Inflammatory macrophage treated with lipopolysaccharide for 4 hours (primary cell): ENCODE data around the gene ZBTB16.

Experiments
- DNase-seq: peaks from one replicate; pipeline ENCODE4 v3.0.0-alpha.2; 2020

ZBTB16 gene

DNA sequence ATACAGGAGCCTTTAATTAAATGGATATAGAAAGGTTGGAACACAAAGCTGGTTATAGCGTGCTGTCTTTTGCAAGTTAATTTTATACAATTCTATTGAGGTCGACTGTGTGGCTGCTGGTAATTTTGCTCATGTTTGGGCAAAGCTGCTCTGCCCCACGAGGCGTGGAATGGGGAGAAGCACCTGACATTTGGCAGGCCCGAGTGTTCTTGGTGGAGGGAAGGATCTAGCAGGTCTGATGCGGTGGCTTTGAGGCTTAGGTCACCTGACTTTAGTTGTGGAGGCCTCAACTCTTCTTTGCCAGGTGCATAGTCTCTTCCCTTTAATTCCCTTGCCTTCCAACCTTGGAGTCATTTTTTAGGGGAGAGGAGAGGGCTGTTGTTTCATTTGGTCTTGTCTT, 97.3 kb downstream of the ZBTB16 start:
- DNase-seq, result no peak

DNA sequence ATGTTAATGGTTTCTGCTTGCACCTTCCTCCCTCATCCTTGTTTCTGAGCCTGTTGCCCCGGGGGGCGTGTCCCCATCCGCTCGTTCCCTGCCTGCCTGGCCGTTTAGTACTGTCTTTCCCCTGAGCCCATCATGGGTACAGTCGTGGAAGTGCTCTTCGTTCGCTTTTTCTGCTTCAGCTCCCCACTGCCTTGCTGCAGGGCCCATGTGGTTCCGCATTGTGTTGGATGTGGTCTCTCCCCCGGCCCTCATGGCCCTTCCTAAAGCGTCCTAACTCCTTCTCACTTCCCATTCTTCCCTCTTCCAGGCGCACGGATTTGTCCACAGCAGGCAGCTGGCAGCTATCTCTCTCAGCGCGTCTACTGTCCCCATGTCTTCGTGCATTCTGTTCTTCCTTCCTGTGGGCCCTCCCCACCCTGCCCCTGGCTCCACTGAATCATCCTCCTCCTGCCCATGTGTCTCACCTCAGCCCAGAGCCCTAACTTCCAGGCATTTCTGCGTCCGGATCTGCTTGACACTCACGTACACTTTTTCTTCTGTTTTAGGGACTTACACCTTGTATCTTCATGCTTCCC, 98.1 kb downstream of the ZBTB16 start:
- no peak for DNase-seq

DNA sequence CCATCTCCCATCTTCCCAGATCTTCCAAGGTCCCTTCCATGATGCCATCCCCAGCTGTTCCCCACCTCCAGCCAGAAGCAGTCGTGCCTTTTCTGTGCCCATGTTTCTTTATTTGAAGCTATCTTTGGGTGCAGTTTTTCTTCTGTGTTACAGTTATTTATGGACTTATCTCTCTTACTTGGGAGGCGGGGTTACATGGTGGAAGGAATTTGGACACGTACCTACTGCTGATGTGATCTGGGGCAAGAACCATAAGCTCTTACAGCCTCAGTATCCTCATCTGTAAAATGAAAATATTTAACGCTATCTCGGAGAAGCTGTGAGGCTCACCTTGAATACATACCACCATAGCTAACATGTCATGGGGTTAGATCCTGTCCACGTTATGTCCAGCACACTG, 98.9 kb downstream of the ZBTB16 start:
- no peak for DNase-seq

DNA sequence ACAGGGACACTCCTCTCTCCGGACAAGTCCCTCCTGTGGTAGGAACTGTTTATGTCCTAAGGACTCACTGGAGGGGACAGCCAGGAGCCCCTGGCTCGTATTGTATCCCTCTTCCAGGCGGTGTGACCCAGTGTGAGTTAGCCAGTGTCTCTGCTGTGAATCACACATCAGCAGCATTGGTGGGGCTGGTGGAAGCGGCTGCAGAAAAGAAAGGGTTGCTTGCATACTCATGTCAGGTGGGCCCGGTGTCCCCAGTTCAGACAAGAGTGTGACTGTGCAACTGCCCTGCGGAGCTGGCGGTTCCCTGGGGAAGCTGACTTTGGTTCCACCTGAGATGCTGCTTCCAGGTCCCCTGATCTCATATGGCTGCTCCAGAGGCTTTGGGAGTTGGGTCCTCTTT, 99.4 kb downstream of the ZBTB16 start:
- no peak for DNase-seq

DNA sequence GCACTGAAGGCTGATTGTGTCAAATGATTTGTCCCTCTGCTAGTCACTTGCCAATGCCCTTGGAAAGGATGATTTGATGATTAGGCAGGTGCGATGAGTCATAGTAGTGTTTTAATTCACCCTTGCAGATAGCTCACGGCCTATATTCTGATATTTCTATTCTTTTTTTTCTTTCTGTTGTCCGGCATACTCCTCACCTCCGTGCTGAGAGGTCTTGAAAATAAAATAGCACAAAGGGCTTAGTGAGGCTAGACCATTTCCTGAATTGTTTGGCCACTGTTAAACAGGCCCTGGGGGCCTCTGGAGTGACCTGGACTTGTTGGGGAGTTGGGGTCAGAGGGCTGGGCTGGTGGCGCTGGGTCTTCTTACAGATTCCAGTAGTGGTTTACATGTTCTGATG, 99.8 kb downstream of the ZBTB16 start:
- DNase-seq, result no peak

DNA sequence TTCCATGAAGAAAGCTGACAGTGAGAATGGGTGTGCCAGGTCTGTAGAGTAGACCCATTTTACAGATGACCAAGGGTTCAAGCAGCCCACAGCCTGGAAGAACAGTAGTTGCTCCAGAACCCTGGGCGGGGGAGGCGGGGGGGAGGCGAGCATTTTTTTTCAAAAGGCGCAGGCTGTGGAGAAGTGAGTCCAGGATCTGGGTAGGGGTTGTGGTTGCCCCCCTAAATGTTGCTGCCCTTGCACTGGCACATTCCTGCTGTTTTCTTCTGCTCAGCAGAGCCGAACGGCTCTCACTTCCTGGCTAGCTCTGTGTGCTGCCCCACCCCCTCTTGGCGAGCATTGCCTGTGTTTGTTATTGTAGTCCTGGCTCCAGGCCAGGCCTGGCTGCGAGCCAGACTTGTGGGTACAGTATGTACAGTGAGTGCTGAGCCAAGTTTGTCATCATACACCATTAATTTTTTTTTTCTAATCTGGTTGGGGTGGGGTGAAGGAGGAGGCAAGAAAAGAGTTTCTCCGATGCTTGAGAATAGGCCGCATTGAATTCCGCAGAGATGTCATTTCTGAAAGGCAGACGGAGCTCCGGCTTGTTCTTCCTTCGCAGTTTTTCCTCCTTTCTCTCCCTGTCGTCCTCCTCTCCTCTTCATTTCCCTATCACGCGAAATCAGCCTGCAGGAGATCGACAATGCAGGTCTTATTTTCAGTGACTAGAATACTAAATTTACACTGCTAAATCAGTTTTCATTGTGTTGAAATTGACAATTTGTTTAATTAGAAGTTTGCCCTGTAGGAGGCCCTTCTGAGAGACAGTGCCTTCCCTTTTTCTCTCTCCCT, 100.5 kb downstream of the ZBTB16 start:
- peak; percentile 84 for DNase-seq

DNA sequence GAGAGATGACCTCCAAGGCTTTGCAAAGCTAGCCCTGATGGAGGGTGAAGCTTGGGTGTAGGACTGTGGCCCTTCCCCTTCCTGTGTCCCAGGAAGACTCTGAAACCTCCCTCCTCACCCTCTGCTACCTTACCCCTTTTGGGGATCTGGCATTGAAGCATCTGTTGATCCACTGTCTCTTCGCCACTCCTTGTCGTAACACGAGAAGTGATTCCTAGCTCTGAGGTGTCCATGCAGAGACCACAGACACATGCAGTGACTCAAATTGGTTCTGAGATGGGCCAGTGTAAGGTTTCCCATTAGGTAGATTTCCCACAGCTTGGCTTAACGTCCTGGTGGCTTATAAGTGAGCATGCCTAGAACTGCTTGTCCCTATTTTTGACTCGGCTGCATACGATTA, 101.4 kb downstream of the ZBTB16 start:
- no peak for DNase-seq

DNA sequence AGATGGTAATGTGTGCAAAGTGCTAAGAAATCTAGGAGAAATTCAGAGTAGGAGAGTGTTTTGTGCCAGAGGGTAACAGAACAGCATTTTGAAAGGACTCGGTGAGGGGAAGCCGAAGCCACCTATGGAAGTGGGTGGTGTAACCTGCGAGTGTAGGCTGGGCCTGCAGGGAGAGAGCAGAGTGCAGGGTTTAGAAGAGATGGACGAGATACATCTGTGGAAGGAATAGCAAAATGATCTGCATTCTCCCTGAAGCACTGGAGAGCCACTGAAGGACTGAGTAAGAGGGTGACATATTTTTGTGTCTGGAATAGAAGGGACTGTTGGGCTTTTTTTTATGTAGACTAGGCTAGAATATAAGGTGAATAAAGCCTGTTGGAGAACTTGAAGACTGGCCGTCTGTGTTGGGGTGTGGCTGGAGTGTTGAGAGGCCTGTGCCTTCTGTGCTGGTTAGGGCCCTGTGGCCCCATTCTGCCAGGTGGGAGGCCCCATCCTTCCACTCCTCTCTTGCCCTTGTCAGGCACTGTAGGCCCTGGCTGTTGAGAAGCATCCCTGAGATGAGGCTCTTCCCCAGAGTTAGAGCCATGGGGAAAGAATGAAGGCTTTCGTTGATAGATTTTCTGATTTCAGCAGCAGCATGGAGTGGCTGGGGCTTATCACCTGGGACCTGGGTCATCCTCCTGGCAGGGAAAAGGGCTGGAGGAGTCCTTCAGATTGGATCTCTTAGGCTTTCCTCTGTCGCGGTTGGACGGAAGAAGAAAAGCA, 102.2 kb downstream of the ZBTB16 start:
- DNase-seq, result no peak

DNA sequence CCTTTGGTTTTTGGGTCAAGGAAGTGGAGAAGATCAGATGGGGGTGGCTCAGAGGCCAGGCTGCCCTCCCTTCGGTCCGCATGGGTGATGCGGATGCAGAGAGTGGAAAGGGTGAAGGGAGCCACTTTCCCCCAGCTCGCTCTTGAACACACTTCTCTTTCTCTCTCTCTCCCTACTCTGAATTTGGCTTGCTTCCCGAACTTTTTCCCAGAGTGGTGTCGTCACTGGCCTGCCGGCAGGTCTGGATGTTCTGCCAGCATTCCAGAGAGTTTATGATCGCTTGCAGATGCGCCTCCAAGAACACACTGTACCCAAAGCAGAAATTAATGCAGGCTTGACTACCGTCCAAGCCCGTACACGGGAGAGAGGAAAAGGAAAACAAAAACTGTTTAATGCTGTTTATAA, 103.2 kb downstream of the ZBTB16 start:
- no peak for DNase-seq

DNA sequence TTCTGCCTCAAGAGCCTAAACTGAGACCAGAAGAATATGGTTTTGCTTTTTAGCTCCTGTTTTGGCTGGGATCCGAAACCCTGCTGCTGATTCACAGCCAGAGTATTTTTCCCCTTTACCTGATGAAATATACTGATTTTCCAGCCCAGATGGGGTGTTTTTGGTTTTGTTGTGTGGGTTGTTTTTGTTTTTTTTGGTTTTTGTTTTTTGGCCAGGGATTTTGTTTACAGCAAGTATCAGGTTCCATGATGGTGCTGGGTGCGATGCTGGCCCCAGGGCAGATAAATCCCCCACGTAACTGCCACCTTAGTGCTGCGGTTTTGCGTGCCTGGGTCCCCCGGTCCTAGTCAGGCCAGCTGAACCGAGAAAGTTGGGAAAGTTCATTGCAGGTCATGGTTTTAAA, 103.7 kb downstream of the ZBTB16 start:
- no peak for DNase-seq

DNA sequence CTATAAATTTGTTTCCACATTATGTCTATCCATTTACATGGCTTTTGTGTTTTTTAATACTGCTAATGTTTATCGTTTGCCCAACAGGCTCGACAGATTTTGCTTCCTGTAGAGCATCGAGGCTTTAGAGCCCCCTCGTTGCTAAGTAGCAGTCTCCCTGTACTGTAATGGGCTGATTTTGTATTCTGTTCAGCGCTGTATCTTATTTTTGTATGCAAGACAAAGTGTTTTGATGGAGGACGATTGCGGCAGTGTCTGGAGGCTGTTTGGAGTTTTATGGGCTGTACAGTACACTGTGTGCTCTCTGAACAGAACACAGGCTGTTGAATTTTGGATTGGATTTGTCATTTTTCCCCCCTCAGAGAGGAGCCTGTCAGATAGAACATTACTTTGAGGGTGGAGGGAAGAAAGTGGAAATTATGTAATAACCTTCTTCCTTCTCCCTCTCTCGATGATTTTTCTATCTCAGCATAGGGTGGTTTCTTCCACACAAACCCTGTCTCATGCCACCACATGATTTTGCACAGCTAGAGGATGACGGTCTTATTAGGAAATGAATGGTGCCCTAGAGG, 104.4 kb downstream of the ZBTB16 start:
- peak; percentile 28 for DNase-seq

DNA sequence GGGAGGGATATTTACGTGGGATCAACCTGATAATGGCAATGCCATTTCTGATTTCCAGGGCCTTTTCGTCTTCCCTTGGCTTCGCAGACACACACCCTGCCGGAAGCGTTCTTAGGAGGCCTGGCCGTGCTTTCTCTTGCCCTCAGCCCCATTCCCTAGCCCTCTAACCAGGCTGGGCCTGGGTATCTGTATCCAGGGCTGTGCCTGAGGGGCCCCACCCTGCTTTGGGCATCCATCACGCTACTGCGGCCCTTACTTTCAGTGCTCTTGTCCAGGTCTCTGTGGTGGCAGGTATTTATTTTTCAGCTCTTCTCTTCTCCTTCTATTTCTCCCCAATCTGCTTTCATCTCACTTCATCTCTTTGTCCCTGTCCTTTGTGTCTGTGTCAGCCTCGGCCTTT, 105.0 kb downstream of the ZBTB16 start:
- no peak for DNase-seq

DNA sequence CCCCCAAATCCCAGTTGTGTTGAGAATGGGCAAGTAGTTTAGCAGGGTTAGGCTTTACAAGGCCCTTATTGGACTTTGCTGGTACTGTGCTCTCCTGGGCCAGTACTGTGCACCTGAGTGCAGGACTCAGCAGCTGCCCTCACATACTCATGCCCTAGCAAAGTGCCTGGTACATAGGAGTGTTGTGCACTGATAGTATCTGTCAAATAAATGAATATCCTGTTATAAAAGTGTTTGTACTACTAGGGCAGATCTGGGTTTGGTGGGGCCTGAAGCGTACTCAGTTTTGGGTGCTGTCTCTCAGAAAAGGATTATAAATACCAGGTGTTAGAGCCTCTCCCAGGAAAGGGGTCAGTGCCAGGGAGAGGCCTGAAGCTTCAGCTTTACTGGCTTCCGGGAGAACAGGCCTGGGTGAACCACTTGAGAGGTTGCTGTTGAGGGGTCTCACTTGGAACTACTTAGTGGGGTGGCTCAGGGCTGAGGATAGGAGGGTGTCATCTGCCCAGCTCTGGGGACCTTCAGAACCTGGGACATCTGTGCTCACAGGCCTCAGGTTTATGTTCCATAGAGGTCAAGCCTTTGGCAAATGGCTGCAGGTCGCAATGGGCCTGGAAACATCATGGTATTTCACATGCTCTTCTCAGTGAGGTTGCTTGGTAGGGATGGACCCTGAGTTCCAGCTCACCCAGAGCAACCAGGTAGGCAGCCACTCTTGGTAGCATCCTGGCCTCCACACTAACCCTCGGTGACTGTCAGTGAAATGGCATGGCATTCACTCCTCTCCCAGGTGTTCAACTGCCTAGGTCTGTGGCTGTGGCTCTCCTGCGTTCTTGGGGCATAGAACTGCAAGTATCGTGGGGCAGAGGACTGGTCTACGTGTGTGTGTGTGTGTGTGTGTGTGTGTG, 106.1 kb downstream of the ZBTB16 start:
- DNase-seq, result no peak

DNA sequence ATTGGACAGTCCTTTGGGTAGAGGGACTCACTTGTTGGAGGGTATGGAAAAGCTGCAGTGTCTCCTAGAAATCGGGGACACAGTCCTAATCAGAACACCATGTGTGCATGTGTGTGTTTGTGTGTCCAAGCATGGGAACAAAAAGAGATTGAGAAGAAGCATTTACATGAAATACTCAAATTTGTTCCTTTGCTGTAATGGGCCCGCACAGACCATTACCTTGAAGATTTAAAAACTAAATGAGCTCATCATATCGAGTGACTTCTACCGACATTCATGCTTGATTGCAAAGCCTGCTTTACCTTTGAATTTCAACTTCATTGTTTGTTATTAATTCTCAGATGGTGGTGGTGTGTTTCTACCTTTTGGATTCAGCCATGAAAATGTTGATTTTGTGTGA, 106.9 kb downstream of the ZBTB16 start:
- no peak for DNase-seq

DNA sequence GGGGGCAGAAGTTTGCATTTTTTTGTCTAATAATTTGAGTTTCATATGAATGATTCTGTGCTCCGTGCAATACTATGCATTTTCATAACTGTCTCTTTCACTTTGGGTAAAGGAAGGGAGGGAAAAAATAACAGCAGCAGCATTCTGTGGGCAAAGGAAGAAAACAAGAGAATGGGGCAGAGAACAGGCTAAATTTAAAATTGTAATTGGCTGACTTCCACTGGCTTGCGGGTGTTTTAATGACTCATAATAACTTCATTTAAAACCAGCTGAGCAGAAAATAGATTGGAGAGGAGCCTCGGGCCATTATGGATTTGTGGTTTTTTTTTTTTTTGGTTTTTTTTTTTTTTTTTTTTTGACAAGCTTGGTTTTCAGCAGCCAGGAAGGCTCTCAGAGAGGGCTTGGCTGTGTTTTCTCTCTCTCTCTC, 107.4 kb downstream of the ZBTB16 start:
- no peak for DNase-seq

DNA sequence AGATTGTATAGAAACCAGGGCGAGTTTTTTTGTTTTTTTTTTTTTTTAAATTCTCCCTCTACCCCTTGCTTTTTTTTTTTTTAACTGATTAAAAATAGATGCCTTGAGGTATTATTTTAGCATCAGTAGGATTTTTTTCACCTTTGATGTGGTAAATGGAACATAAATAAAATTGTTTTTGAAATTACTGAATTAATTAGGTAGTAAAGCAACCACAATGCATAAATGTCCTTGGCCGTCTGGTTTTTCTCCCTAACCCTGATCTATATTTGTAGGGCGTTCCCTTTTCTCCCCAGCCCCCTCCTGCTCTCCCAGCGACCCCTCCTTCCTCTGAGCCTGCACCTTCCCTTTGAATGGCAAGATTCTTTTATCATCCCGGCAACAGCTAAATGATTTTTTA, 107.8 kb downstream of the ZBTB16 start:
- DNase-seq, result no peak

DNA sequence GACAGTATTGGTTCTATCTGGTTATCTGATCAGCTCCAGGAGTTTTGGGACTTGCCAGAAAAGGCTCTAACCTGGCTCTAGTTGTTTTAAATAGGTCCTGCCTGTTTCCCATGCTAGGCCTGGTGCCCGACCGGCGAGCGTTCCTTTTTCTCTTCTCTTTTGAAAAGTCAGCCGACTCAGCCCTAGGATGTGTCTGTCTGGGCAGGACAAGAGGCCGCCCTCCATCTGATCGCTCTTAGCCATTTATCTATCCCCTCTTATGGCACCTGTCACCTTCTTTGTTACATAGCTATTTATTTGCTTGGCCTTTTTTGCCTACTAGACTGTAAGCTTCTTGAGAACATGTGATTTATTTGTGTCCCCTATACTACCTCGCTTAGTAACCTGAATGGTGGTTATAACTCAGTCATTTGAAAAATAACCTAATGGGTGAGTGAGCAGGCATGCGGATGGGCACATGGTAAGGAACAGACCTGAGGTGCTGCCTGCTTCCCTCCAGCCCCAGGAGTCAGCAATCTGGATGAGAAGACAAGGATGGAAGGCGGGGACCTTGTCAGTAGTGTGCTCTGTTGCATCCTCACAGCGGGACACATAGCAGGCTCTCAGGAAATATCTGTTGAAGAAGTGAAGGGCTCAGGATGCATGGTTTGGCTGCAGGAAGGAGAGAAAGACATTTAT, 108.4 kb downstream of the ZBTB16 start:
- no peak for DNase-seq

DNA sequence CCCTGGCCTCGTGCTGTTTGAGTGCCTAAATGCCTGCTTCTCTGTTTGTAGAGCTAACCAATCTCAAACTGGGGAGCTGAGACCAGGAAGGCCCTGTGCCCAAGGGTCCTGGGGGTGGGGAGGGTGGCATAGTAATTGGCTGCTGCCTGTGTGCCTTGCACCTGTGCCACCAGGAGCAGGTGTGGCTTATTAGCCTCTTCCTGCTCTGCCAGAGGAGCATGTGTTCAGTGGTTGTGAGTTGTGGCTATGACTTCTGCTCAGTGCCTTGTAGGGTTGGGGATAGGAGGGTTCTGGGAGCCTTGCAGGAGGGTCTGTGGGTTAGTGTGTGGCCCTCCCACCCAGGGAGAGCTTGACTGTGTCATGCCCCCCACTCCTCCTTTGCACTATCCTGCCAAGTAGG, 109.2 kb downstream of the ZBTB16 start:
- no peak for DNase-seq

DNA sequence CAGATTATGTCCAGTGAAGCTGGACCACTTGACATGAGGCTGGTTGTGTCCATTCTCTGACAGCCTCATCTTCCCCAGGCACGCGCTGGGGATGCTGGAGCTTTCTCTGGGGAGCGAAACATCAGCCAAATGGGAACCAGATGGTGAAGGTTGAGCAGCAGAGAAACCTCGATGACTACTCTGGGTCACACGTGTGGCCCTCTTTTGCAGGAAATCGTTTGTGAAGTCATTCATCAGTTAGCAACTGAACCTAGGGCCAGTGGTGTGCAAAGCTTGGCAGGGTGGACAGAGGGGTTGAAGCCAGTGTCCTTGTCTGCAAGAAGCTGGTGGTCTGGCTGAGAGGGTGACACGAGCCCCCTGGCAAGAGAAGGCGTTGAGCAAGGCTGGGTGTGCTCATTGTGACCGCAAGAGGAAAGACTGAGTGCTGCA, 109.8 kb downstream of the ZBTB16 start:
- no peak for DNase-seq

DNA sequence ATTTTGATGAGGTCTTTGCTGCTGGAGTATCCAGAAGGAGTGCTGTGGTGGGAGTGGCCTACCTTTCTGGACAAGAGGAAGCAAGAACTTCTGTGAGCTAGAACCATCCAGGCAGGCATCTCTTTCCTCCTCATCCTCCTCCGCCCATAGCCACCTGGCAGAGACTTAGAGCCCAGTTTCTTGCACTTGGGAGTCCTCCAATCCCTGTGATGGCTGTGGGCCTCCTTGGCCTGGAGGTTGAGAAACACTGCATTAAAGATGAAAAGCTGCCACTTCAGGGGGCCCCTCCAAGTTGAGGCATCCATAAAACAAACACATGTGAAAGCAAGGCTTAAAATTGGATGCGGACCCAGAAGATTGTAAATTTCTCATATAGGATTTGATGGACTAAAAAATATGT, 110.3 kb downstream of the ZBTB16 start:
- DNase-seq, result no peak

DNA sequence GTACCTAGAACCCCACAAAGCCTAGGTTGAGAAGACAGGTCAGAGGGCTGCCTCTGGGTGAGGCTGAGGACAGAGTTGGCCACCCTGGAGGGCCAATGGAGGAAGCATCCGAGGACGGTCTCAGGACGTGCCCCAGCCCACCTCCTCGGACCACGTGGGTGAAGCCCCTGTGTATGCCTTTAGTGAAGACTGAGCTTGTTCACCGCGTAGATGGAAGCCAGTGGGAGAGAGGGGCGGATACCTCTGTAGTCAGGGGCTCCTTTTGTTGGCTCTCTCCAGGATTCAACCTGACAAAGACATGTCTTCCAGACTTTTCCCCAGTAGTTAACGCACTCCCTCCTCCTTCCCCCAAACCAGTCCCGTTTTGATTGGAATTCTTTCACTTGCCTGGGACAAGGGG, 110.7 kb downstream of the ZBTB16 start:
- DNase-seq, result no peak
